ENCODE data around the gene PPP1R14D.
A peak's percentile ranks its signal among the peaks of the same experiment; 100 is the strongest.

Gene PPP1R14D

GRCh38 chr15:40819048-40819447 is 9.5 kb downstream of the PPP1R14D start:
- DNase-seq (ENCODE audit: low spot score): no peak

- no peak for DNase-seq (ENCODE audit: low spot score)
Observed at GRCh38 chr15:40815042-40815698, 13.3 kb downstream of the PPP1R14D start.

GRCh38 chr15:40812721-40813425 is 15.6 kb downstream of the PPP1R14D start:
- DNase-seq (ENCODE audit: low spot score): no peak

GRCh38 chr15:40808861-40809450 is 19.6 kb downstream of the PPP1R14D start:
- no peak for DNase-seq (ENCODE audit: low spot score)

GRCh38 chr15:40807888-40808461 is 20.5 kb downstream of the PPP1R14D start:
- DNase-seq (ENCODE audit: low spot score): no peak

- DNase-seq (ENCODE audit: low spot score): peak; percentile 66
Observed at GRCh38 chr15:40807028-40807887, 21.2 kb downstream of the PPP1R14D start, which contains the start of the genes DNAJC17 and ZFYVE19. DNAJC17 (minus strand) TSS chr15:40807473; CDS start chr15:40807446, 27 bp downstream. ZFYVE19 (plus strand) TSS chr15:40807089; CDS start chr15:40807590, 501 bp downstream.

GRCh38 chr15:40806672-40807027 is 21.9 kb downstream of the PPP1R14D start:
- DNase-seq (ENCODE audit: low spot score): no peak

- DNase-seq (ENCODE audit: low spot score): no peak
Observed at GRCh38 chr15:40803688-40804087, 24.8 kb downstream of the PPP1R14D start.

- DNase-seq (ENCODE audit: low spot score): no peak
Observed at GRCh38 chr15:40803076-40803475, 25.4 kb downstream of the PPP1R14D start.

GRCh38 chr15:40799523-40799922 is 29.0 kb downstream of the PPP1R14D start:
- DNase-seq (ENCODE audit: low spot score): no peak

GRCh38 chr15:40796512-40796911 is 32.0 kb downstream of the PPP1R14D start:
- no peak for DNase-seq (ENCODE audit: low spot score)

GRCh38 chr15:40796041-40796440 is 32.5 kb downstream of the PPP1R14D start:
- DNase-seq (ENCODE audit: low spot score): no peak

- no peak for DNase-seq (ENCODE audit: low spot score)
Observed at GRCh38 chr15:40793216-40793989, 35.1 kb downstream of the PPP1R14D start.

GRCh38 chr15:40792394-40792793 is 36.1 kb downstream of the PPP1R14D start:
- no peak for DNase-seq (ENCODE audit: low spot score)

- DNase-seq (ENCODE audit: low spot score): no peak
Observed at GRCh38 chr15:40790718-40791117, 37.8 kb downstream of the PPP1R14D start.

GRCh38 chr15:40789999-40790398 is 38.5 kb downstream of the PPP1R14D start:
- DNase-seq (ENCODE audit: low spot score): no peak

- DNase-seq (ENCODE audit: low spot score): no peak
Observed at GRCh38 chr15:40789119-40789518, 39.4 kb downstream of the PPP1R14D start.

- no peak for DNase-seq (ENCODE audit: low spot score)
Observed at GRCh38 chr15:40787991-40788390, 40.5 kb downstream of the PPP1R14D start.

- no peak for DNase-seq (ENCODE audit: low spot score)
Observed at GRCh38 chr15:40787344-40787841, 41.1 kb downstream of the PPP1R14D start.

- no peak for DNase-seq (ENCODE audit: low spot score)
Observed at GRCh38 chr15:40785814-40786213, 42.7 kb downstream of the PPP1R14D start.

GRCh38 chr15:40785164-40785563 is 43.3 kb downstream of the PPP1R14D start:
- DNase-seq (ENCODE audit: low spot score): no peak
